Fibroblast of skin of right quadriceps (primary cell): ENCODE results near the gene PITX3.
"Not testable (repeated sequence)": the region's sequence is repeated elsewhere in the genome, so short reads cannot be mapped to it uniquely, and the experiment has no call there.

Experiments used
- DNase-seq: peaks from one replicate; pipeline ENCODE4 v3.0.0-alpha.2; 2013

Gene PITX3

GRCh38 chr10:102254426-102254825, 13.1 kb upstream of the PITX3 start:
- no peak for DNase-seq

GRCh38 chr10:102252508-102252907, 11.2 kb upstream of the PITX3 start:
- DNase-seq: not testable (repeated sequence)

- DNase-seq: no peak
Observed at GRCh38 chr10:102247734-102248133, 6.4 kb upstream of the PITX3 start.

- no peak for DNase-seq
Observed at GRCh38 chr10:102246261-102246660, 4.9 kb upstream of the PITX3 start.

GRCh38 chr10:102245932-102246251, 4.6 kb upstream of the PITX3 start:
- no peak for DNase-seq

GRCh38 chr10:102245082-102245931, 4.0 kb upstream of the PITX3 start, which contains the start of gene GBF1:
Gene GBF1 (plus strand): TSS chr10:102245532. CDS start chr10:102258939, 13,407 bp downstream.
- DNase-seq: peak; percentile 100

- peak; percentile 88 for DNase-seq
Observed at GRCh38 chr10:102243309-102243708, 2.0 kb upstream of the PITX3 start.

GRCh38 chr10:102242118-102242485, 790 bp upstream of the PITX3 start:
- DNase-seq: no peak

GRCh38 chr10:102241032-102241443, 274 bp downstream of the PITX3 start:
- no peak for DNase-seq

- no peak for DNase-seq
Observed at GRCh38 chr10:102240467-102241031, 763 bp downstream of the PITX3 start.

GRCh38 chr10:102237711-102238252, 3.5 kb downstream of the PITX3 start:
- DNase-seq: no peak

- no peak for DNase-seq
Observed at GRCh38 chr10:102236006-102236405, 5.3 kb downstream of the PITX3 start.

GRCh38 chr10:102235598-102235920, 5.8 kb downstream of the PITX3 start:
- DNase-seq: no peak

GRCh38 chr10:102234888-102235597, 6.3 kb downstream of the PITX3 start:
- DNase-seq: no peak

GRCh38 chr10:102233997-102234396, 7.3 kb downstream of the PITX3 start:
- DNase-seq: no peak

- DNase-seq: no peak
Observed at GRCh38 chr10:102231357-102232318, 9.7 kb downstream of the PITX3 start.

- no peak for DNase-seq
Observed at GRCh38 chr10:102230861-102231356, 10.4 kb downstream of the PITX3 start.

- peak; percentile 54 for DNase-seq
Observed at GRCh38 chr10:102230264-102230860, 10.9 kb downstream of the PITX3 start.

GRCh38 chr10:102229810-102230263, 11.5 kb downstream of the PITX3 start:
- DNase-seq: peak; percentile 58

GRCh38 chr10:102227050-102227449, 14.3 kb downstream of the PITX3 start:
- DNase-seq: peak; percentile 68

GRCh38 chr10:102226542-102226870, 14.8 kb downstream of the PITX3 start:
- no peak for DNase-seq
